Mesenchymal stem cell (in vitro differentiated cells and primary cell): ENCODE measurements around the gene CRHR2.

ENCODE experiments used
- DNase-seq: peaks from one replicate; pipeline ENCODE4 v3.0.0-alpha.2; 2013
- H2AFZ ChIP-seq: one replicate; pipeline ENCODE4 v1.6.1; 2013; ENCODE audit warnings: low read depth, mild to moderate bottlenecking, control low read depth, inconsistent platforms, low read length, moderate library complexity
- H2AK5ac ChIP-seq: 2 replicates; pipeline ENCODE4 v1.6.1; 2013; ENCODE audit warnings: low read length, moderate library complexity, mild to moderate bottlenecking, inconsistent platforms; ENCODE audit not compliant: severe bottlenecking
- H2BK120ac ChIP-seq: one replicate; pipeline ENCODE4 v1.6.1; 2013; ENCODE audit warnings: low read depth, mild to moderate bottlenecking, inconsistent platforms, low read length, moderate library complexity
- H2BK12ac ChIP-seq, 2 experiments: one replicate each; pipeline ENCODE4 v1.6.1; 2013; ENCODE audit warnings: inconsistent platforms in 2 of 2, low read length in 2 of 2, mild to moderate bottlenecking in 2 of 2, moderate library complexity in 2 of 2, control low read depth in 1 of 2
- H2BK15ac ChIP-seq: one replicate; pipeline ENCODE4 v1.6.1; 2013; ENCODE audit warnings: mild to moderate bottlenecking, low read depth, inconsistent platforms; ENCODE audit not compliant: poor library complexity, severe bottlenecking
- H2BK5ac ChIP-seq: 2 replicates; pipeline ENCODE4 v1.6.1; 2013; ENCODE audit warnings: low read depth, mild to moderate bottlenecking, low read length, control low read depth, inconsistent platforms; ENCODE audit not compliant: poor library complexity, severe bottlenecking
- H3K14ac ChIP-seq, 2 experiments: one replicate each; pipeline ENCODE4 v1.6.1; 2013; ENCODE audit warnings: inconsistent platforms in 2 of 2, low read length in 2 of 2, control low read depth in 1 of 2, mild to moderate bottlenecking in 1 of 2, moderate library complexity in 1 of 2
- H3K18ac ChIP-seq, 2 experiments: one replicate each; pipeline ENCODE4 v1.6.1; 2013; ENCODE audit warnings: inconsistent platforms in 2 of 2, low read length in 2 of 2, control low read depth in 1 of 2, low read depth in 1 of 2, mild to moderate bottlenecking in 1 of 2
- H3K23ac ChIP-seq, 2 experiments: one replicate each; pipeline ENCODE4 v1.6.1; 2013; ENCODE audit warnings: inconsistent platforms in 2 of 2, low read length in 2 of 2, mild to moderate bottlenecking in 2 of 2, moderate library complexity in 2 of 2, control low read depth in 1 of 2
- H3K27ac ChIP-seq: 2 replicates; pipeline ENCODE4 v1.5.1; 2013; ENCODE audit warnings: mild to moderate bottlenecking, moderate library complexity, low read length, control low read depth, inconsistent platforms; ENCODE audit not compliant: poor library complexity, severe bottlenecking
- H3K27me3 ChIP-seq, 2 experiments: 2 replicates each; pipeline versions ENCODE4 v1.6.1 to v1.7.0; 2013; ENCODE audit warnings: low read length in 2 of 2, mild to moderate bottlenecking in 2 of 2, moderate library complexity in 2 of 2, control low read depth in 1 of 2, inconsistent platforms in 1 of 2; ENCODE audit not compliant: control insufficient read depth in 1 of 2, insufficient read depth in 1 of 2
- H3K36me3 ChIP-seq, 2 experiments: 2 replicates each; pipeline versions ENCODE4 v1.6.1 to v1.7.0; 2013; ENCODE audit warnings: low read length in 2 of 2, control low read depth in 1 of 2, inconsistent platforms in 1 of 2, low read depth in 1 of 2, mild to moderate bottlenecking in 1 of 2; ENCODE audit not compliant: insufficient read depth in 2 of 2, control insufficient read depth in 1 of 2
- H3K4ac ChIP-seq, 2 experiments: one replicate each; pipeline ENCODE4 v1.6.1; 2013; ENCODE audit warnings: inconsistent platforms in 2 of 2, low read length in 2 of 2, mild to moderate bottlenecking in 2 of 2, moderate library complexity in 2 of 2, control low read depth in 1 of 2, low read depth in 1 of 2
- H3K4me1 ChIP-seq: 2 replicates; pipeline ENCODE4 v1.6.1; 2013; ENCODE audit warnings: low read depth, low read length, control low read depth; ENCODE audit not compliant: control insufficient read depth, insufficient read depth
- H3K4me2 ChIP-seq: 2 replicates; pipeline ENCODE4 v1.6.1; 2013; ENCODE audit warnings: low read length, mild to moderate bottlenecking, inconsistent platforms; ENCODE audit not compliant: poor library complexity, severe bottlenecking
- H3K4me3 ChIP-seq, 2 experiments: 2 replicates each; pipeline versions ENCODE4 v1.5.1 to v1.7.0; 2013; ENCODE audit warnings: low read length in 2 of 2, mild to moderate bottlenecking in 2 of 2, control low read depth in 1 of 2, low read depth in 1 of 2; ENCODE audit not compliant: insufficient read depth in 1 of 2
- H3K79me1 ChIP-seq: replicated peaks from 2 replicates; pipeline ENCODE4 v1.6.1; 2013; ENCODE audit warnings: mild to moderate bottlenecking, control low read depth, low read length, inconsistent platforms; ENCODE audit not compliant: poor library complexity, severe bottlenecking
- H3K9ac ChIP-seq: 2 replicates; pipeline ENCODE4 v1.7.0; 2013; ENCODE audit warnings: mild to moderate bottlenecking, low read length, moderate library complexity
- H3K9me3 ChIP-seq: 2 replicates; pipeline ENCODE4 v1.7.0; 2013; ENCODE audit warnings: mild to moderate bottlenecking, low read length; ENCODE audit not compliant: control insufficient read depth
- H4K8ac ChIP-seq: one replicate; pipeline ENCODE4 v1.6.1; 2013; ENCODE audit warnings: inconsistent platforms, mild to moderate bottlenecking, low read length, moderate library complexity
- H4K91ac ChIP-seq: one replicate; pipeline ENCODE4 v1.6.1; 2013; ENCODE audit warnings: mild to moderate bottlenecking, low read length, inconsistent platforms
- WGBS: methylation state at CpG from one replicate; pipeline ENCODE4 v1.1.7; 2013; ENCODE audit warnings: mixed read lengths; 5-methylcytosine and 5-hydroxymethylcytosine counted together

The CRHR2 gene

GRCh38 chr7:30665043-30665442 lies 17.2 kb downstream of the CRHR2 start:
- no peaks in the 10 kb centered on the region for H3K9me3 ChIP-seq
- no peak overlapping the region for H4K91ac ChIP-seq
- no peak overlapping the region for H2AFZ ChIP-seq
- H3K79me1 ChIP-seq: no peaks in the 10 kb centered on the region
- no peak overlapping the region for H3K9ac ChIP-seq
- no peak overlapping the region for H2BK15ac ChIP-seq
- no peaks in the 10 kb centered on the region for H3K36me3 ChIP-seq
- no peak overlapping the region for H3K4ac ChIP-seq
- 90% methylated on average over 8 of the region's 8 CpGs for WGBS
- no peak overlapping the region for H3K4me3 ChIP-seq
- no peak overlapping the region for H3K18ac ChIP-seq
- H2BK5ac ChIP-seq: no peak overlapping the region
- no peak overlapping the region for H3K4me2 ChIP-seq
- H3K14ac ChIP-seq: no peak overlapping the region
- H3K27me3 ChIP-seq: peaks cover 65 to 96% of the 10 kb centered on the region in 2 experiments
- H3K27ac ChIP-seq: no peak overlapping the region
- DNase-seq: no peak
- no peak overlapping the region for H2AK5ac ChIP-seq
- H2BK12ac ChIP-seq: no peak overlapping the region
- H4K8ac ChIP-seq: no peak overlapping the region
- no peak overlapping the region for H2BK120ac ChIP-seq
- no peak overlapping the region for H3K23ac ChIP-seq
- peaks cover 1% of the 10 kb centered on the region for H3K4me1 ChIP-seq

GRCh38 chr7:30664184-30664885 lies 17.9 kb downstream of the CRHR2 start:
- Histone ChIP-seq H4K91ac (no peak overlapping the region), H3K9ac (no peak overlapping the region), H3K79me1 (no peaks in the 10 kb centered on the region), H3K18ac (no peak overlapping the region), H3K4me1 (peaks cover 1% of the 10 kb centered on the region), H3K14ac (no peak overlapping the region), H2AFZ (no peak overlapping the region), H3K4me2 (no peak overlapping the region), H2BK15ac (no peak overlapping the region), H4K8ac (no peak overlapping the region), H2BK5ac (no peak overlapping the region), H3K27ac (no peak overlapping the region), H3K27me3 (peaks cover 60 to 90% of the 10 kb centered on the region in 2 experiments), H3K4ac (no peak overlapping the region), H2AK5ac (no peak overlapping the region), H2BK12ac (no peak overlapping the region), H3K9me3 (no peaks in the 10 kb centered on the region), H3K36me3 (no peaks in the 10 kb centered on the region), H3K23ac (no peak overlapping the region), H2BK120ac (no peak overlapping the region), H3K4me3 (no peak overlapping the region)
- WGBS: 65% methylated on average over 2 of the region's 2 CpGs
- no peak for DNase-seq

- Histone ChIP-seq H3K27me3 (peaks cover 51 to 80% of the 10 kb centered on the region in 2 experiments), H3K4ac (no peak overlapping the region), H2BK12ac (no peak overlapping the region), H3K9me3 (no peaks in the 10 kb centered on the region), H3K4me2 (no peak overlapping the region), H2BK15ac (no peak overlapping the region), H4K8ac (no peak overlapping the region), H3K9ac (no peak overlapping the region), H3K18ac (no peak overlapping the region), H3K14ac (peak overlapping the region in 1 of 2 experiments; percentile 26), H3K36me3 (no peaks in the 10 kb centered on the region), H2BK120ac (no peak overlapping the region), H4K91ac (no peak overlapping the region), H3K23ac (no peak overlapping the region), H2BK5ac (no peak overlapping the region), H3K79me1 (no peaks in the 10 kb centered on the region), H3K4me3 (no peak overlapping the region), H2AK5ac (no peak overlapping the region), H3K27ac (no peak overlapping the region), H3K4me1 (peaks cover 1% of the 10 kb centered on the region), H2AFZ (no peak overlapping the region)
- 70% methylated on average over 2 of the region's 4 CpGs for WGBS
- DNase-seq: no peak
Measured at GRCh38 chr7:30663414-30663813, 18.8 kb downstream of the CRHR2 start.

- H3K4me1 ChIP-seq: peaks cover 1% of the 10 kb centered on the region
- peaks cover 50 to 72% of the 10 kb centered on the region in 2 experiments for H3K27me3 ChIP-seq
- no peak overlapping the region for H3K14ac ChIP-seq
- H3K18ac ChIP-seq: no peak overlapping the region
- no peaks in the 10 kb centered on the region for H3K79me1 ChIP-seq
- no peak overlapping the region for H2BK120ac ChIP-seq
- H3K23ac ChIP-seq: no peak overlapping the region
- H4K91ac ChIP-seq: no peak overlapping the region
- H3K4me2 ChIP-seq: no peak overlapping the region
- H2AFZ ChIP-seq: no peak overlapping the region
- H3K9me3 ChIP-seq: no peaks in the 10 kb centered on the region
- no peak for DNase-seq
- no peak overlapping the region for H4K8ac ChIP-seq
- H2BK5ac ChIP-seq: no peak overlapping the region
- no peaks in the 10 kb centered on the region for H3K36me3 ChIP-seq
- no peak overlapping the region for H3K4ac ChIP-seq
- H2AK5ac ChIP-seq: no peak overlapping the region
- H3K27ac ChIP-seq: no peak overlapping the region
- no peak overlapping the region for H3K4me3 ChIP-seq
- 93% methylated on average over 8 of the region's 9 CpGs for WGBS
- H2BK12ac ChIP-seq: no peak overlapping the region
- no peak overlapping the region for H2BK15ac ChIP-seq
- H3K9ac ChIP-seq: no peak overlapping the region
Measured at GRCh38 chr7:30662431-30662939, 19.8 kb downstream of the CRHR2 start.
